Measurements from ENCODE around the gene GTF2H2C.

The GTF2H2C gene

GRCh38 chr5:69522035-69522434 lies 38.0 kb upstream of the GTF2H2C start:
- DNase-seq (ENCODE audit: low spot score) = no peak
- TF ChIP-seq, protein P1, sequence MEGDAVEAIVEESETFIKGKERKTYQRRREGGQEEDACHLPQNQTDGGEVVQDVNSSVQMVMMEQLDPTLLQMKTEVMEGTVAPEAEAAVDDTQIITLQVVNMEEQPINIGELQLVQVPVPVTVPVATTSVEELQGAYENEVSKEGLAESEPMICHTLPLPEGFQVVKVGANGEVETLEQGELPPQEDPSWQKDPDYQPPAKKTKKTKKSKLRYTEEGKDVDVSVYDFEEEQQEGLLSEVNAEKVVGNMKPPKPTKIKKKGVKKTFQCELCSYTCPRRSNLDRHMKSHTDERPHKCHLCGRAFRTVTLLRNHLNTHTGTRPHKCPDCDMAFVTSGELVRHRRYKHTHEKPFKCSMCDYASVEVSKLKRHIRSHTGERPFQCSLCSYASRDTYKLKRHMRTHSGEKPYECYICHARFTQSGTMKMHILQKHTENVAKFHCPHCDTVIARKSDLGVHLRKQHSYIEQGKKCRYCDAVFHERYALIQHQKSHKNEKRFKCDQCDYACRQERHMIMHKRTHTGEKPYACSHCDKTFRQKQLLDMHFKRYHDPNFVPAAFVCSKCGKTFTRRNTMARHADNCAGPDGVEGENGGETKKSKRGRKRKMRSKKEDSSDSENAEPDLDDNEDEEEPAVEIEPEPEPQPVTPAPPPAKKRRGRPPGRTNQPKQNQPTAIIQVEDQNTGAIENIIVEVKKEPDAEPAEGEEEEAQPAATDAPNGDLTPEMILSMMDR (IDR thresholded peaks at IDR 0.05; ENCODE audit: extremely low read depth, insufficient read depth, missing control alignments) = no peak
- in situ Hi-C loops (cut with MboI; ENCODE audit: low pct_unique_long_range_greater_than_20kb, low sequenced_read_pairs, unreplicated experiment) = no loop called here

DNA sequence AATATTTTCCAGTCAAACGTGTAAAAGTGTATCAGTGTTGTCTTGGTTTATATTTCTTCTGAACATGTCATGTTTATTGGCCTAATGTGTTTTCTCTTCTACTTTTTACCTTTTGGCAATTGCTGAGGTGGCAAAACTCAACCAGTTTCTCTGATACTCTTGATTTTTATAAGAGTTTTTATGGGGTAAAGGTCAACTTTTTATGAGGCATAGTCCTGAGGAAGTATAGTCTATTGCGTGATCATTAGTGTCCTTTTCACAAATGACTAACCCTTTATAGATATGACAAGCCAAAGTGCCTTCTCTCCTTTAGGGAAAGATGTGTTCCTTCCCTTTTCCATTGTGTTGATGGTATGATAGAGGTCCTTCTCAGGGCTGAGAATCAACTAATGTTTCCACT lies 34.5 kb upstream of the GTF2H2C start:
- in situ Hi-C loops (cut with MboI; ENCODE audit: low pct_unique_long_range_greater_than_20kb, low sequenced_read_pairs, unreplicated experiment) = no loop called here
- TF ChIP-seq, protein P1 (IDR thresholded peaks at IDR 0.05; ENCODE audit: extremely low read depth, insufficient read depth, missing control alignments) = no peak
- DNase-seq (ENCODE audit: low spot score) = no peak

GRCh38 chr5:69526660-69527059 lies 33.3 kb upstream of the GTF2H2C start:
- DNase-seq (ENCODE audit: low spot score) = no peak
- in situ Hi-C loops (cut with MboI; ENCODE audit: low pct_unique_long_range_greater_than_20kb, low sequenced_read_pairs, unreplicated experiment) = no loop called here
- TF ChIP-seq, protein P1 (IDR thresholded peaks at IDR 0.05; ENCODE audit: extremely low read depth, insufficient read depth, missing control alignments) = no peak

DNA sequence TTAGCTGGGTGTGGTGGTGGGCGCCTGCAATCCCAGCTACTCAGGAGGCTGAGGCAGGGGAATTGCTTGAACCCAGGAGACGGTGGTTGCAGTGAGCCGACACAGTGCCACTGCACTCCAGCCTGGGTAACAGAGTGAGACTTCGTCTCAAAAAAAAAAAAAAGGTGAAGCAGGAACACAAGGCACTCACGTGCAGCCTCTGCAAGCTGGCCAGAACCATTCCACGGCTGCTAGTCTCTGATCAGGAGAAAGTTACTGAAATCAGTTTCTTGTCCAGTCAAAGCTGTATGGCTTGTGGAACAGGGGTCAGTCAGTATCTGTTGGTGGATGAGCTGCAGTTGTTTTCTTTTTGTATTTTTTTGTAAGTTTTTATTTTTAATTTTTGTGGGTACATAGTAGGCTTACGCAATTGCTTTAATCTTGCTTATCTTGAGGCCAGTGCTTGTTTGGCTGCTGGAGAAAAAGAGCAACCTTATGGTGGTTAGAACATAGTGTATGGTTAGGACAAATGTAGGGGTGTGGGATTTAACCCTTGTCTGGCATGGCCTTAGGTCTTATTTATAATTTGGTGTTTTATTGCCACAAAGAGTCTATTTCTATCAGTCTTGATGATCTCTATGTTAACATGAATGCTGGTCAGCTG lies 32.7 kb upstream of the GTF2H2C start:
- TF ChIP-seq, protein P1 (IDR thresholded peaks at IDR 0.05; ENCODE audit: extremely low read depth, insufficient read depth, missing control alignments) = no peak
- in situ Hi-C loops (cut with MboI; ENCODE audit: low pct_unique_long_range_greater_than_20kb, low sequenced_read_pairs, unreplicated experiment) = no loop called here
- DNase-seq (ENCODE audit: low spot score) = no peak

- DNase-seq (ENCODE audit: low spot score) = no peak
- in situ Hi-C loops (cut with MboI; ENCODE audit: low pct_unique_long_range_greater_than_20kb, low sequenced_read_pairs, unreplicated experiment) = no loop called here
- TF ChIP-seq, protein P1 (IDR thresholded peaks at IDR 0.05; ENCODE audit: extremely low read depth, insufficient read depth, missing control alignments) = no peak
Observed at GRCh38 chr5:69528035-69528434, 32.0 kb upstream of the GTF2H2C start.

DNA sequence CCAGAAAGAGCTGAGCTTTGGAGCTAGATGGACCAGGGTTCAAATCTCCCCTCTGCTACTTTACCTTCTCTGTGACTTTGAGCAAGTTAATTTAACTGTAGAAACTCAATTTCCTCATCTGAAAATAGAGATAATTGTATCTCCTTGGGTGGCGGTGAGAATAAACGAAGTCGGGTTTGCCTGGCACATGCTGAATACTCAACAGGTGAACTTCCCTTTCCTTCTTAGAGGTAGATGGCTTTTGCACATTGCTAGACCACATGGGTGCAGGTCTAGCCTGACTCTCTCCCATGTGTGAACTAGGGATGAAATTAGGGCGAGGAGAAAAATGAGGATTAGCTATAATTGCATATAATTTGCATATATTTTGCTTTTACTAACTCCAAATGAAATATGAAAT lies 31.4 kb upstream of the GTF2H2C start:
- TF ChIP-seq, protein P1 (IDR thresholded peaks at IDR 0.05; ENCODE audit: extremely low read depth, insufficient read depth, missing control alignments) = no peak
- in situ Hi-C loops (cut with MboI; ENCODE audit: low pct_unique_long_range_greater_than_20kb, low sequenced_read_pairs, unreplicated experiment) = no loop called here
- DNase-seq (ENCODE audit: low spot score) = no peak

All from GM13977 (cell line).